SK-N-SH (cell line): ENCODE data around the gene SF3A1. TPM values are rescaled to one million over a fixed set of nuclear protein-coding genes. Genes with fewer than 3 reads are reported as not detected.
A peak's percentile ranks its signal among the peaks of the same experiment; 100 is the strongest.

Experiments used
- CTCF ChIA-PET: fragments of 300-600, 350-600 bp; formaldehyde crosslinking; extraction: SDS; loops from one replicate; lab custom pipeline; 2021; lab: Yijun Ruan, JAX
- POLR2A ChIA-PET: fragments of 350-600 bp; sonication (Branson Sonifier 250); formaldehyde crosslinking; extraction: SDS; loops from one replicate; lab custom pipeline; 2020; ENCODE audit warnings: antibody characterized with exemption, inconsistent platforms; lab: Yijun Ruan, JAX
- DNase-seq: peaks from one replicate; pipeline ENCODE4 v3.0.0; 2012
- H2AFZ ChIP-seq: fragments of 200-600 bp; sonication (generic); 2 replicates; pipeline ENCODE4 v1.8.1; 2016; ENCODE audit warnings: antibody characterized with exemption, mild to moderate bottlenecking, low read depth
- H3F3A ChIP-seq: fragments of 200-600 bp; sonication (generic); replicated peaks from 2 replicates; pipeline ENCODE3; 2016; ENCODE audit warnings: antibody characterized with exemption, mild to moderate bottlenecking; ENCODE audit not compliant: insufficient read depth
- H3K27ac ChIP-seq, 2 experiments: fragments of 200-500 bp in 1 of 2; fragments of 200-600 bp in 1 of 2; sonication (Bioruptor generic) in 1 of 2; sonication (generic), shearing (Covaris generic) in 1 of 2; 2 replicates each; pipeline versions ENCODE4 v1.5.1 to v1.6.1; 2014 to 2016; ENCODE audit warnings: low read depth in 2 of 2, inconsistent platforms in 1 of 2, low read length in 1 of 2, mild to moderate bottlenecking in 1 of 2, mixed read lengths in 1 of 2
- H3K27me3 ChIP-seq: fragments of 200-600 bp; sonication (generic), shearing (Covaris generic); 2 replicates; pipeline ENCODE4 v1.6.1; 2016; ENCODE audit warnings: mixed run types; ENCODE audit not compliant: insufficient read depth
- H3K36me3 ChIP-seq, 2 experiments: fragments of 200-500 bp in 1 of 2; fragments of 200-600 bp in 1 of 2; sonication (Bioruptor generic) in 1 of 2; sonication (generic) in 1 of 2; replicated peaks in 1 of 2; 2 replicates each; pipeline versions ENCODE3 to v1.5.1; 2014 to 2016; ENCODE audit warnings: low read length in 1 of 2, mild to moderate bottlenecking in 1 of 2; ENCODE audit not compliant: insufficient read depth in 2 of 2, control insufficient read depth in 1 of 2
- H3K4me1 ChIP-seq, 2 experiments: fragments of 200-500 bp in 1 of 2; fragments of 200-600 bp in 1 of 2; sonication (Bioruptor generic) in 1 of 2; sonication (generic), shearing (Covaris generic) in 1 of 2; 2 replicates each; pipeline versions ENCODE4 v1.5.1 to v1.6.1; 2014 to 2016; ENCODE audit warnings: low read depth in 1 of 2, low read length in 1 of 2, mixed run types in 1 of 2; ENCODE audit not compliant: insufficient read depth in 2 of 2, control insufficient read depth in 1 of 2
- H3K4me2 ChIP-seq: fragments of 200-600 bp; sonication (generic), shearing (Covaris generic); 2 replicates; pipeline ENCODE4 v1.6.1; 2017; ENCODE audit warnings: mixed run types
- H3K4me3 ChIP-seq, 2 experiments: fragments of 200-500 bp in 1 of 2; fragments of 200-600 bp in 1 of 2; sonication (Bioruptor generic) in 1 of 2; sonication (generic), shearing (Covaris generic) in 1 of 2; 2 replicates each; pipeline versions ENCODE4 v1.5.1 to v1.8.1; 2014 to 2016; ENCODE audit warnings: low read depth in 2 of 2, inconsistent platforms in 1 of 2, low read length in 1 of 2, mild to moderate bottlenecking in 1 of 2, mixed read lengths in 1 of 2, moderate library complexity in 1 of 2
- H3K79me2 ChIP-seq: fragments of 200-600 bp; sonication (generic); 2 replicates; pipeline ENCODE4 v1.8.1; 2017; ENCODE audit warnings: mild to moderate bottlenecking; ENCODE audit not compliant: insufficient read depth
- H3K9ac ChIP-seq: fragments of 200-600 bp; sonication (generic); 2 replicates; pipeline ENCODE4 v1.6.1; 2017; ENCODE audit warnings: mixed run types
- H3K9me2 ChIP-seq: fragments of 200-600 bp; sonication (generic); 2 replicates; pipeline ENCODE4 v1.6.1; 2017; ENCODE audit warnings: mixed run types
- H3K9me3 ChIP-seq: fragments of 200-600 bp; sonication (generic); 2 replicates; pipeline ENCODE4 v1.6.1; 2017; ENCODE audit warnings: mixed run types, mild to moderate bottlenecking, moderate library complexity
- H4K20me1 ChIP-seq: fragments of 200-600 bp; sonication (generic); 2 replicates; pipeline ENCODE4 v1.6.1; 2017; ENCODE audit warnings: mild to moderate bottlenecking, mixed run types; ENCODE audit not compliant: insufficient read depth
- CHD2 ChIP-seq: fragments of 150-350 bp; IDR thresholded peaks from 2 replicates; pipeline ENCODE4 v1.6.1; 2018; ENCODE audit warnings: low read length; ENCODE audit not compliant: partially characterized antibody
- CTCF ChIP-seq: fragments of 200-600 bp; sonication (generic); IDR thresholded peaks from 2 replicates; pipeline ENCODE4 v1.6.1; 2017; ENCODE audit warnings: antibody characterized with exemption, mild to moderate bottlenecking, moderate library complexity
- FOXJ3 ChIP-seq: sonication (generic); formaldehyde crosslinking; IDR thresholded peaks from 2 replicates; pipeline ENCODE4 v1.5.1; 2020; ENCODE audit warnings: mild to moderate bottlenecking, missing genetic modification reagents
- JUND ChIP-seq: IDR thresholded peaks from 2 replicates; pipeline ENCODE4 v1.4.0; 2012
- MAX ChIP-seq: IDR thresholded peaks from 2 replicates; pipeline ENCODE4 v1.4.0; 2012; ENCODE audit warnings: low read depth
- MEF2A ChIP-seq: IDR thresholded peaks from 2 replicates; pipeline ENCODE4 v1.4.0; 2012; ENCODE audit warnings: low read depth, borderline replicate concordance
- NRF1 ChIP-seq: IDR thresholded peaks from 2 replicates; pipeline ENCODE4 v1.6.1; 2012; ENCODE audit warnings: low read depth, mild to moderate bottlenecking, low read length
- RCOR1 ChIP-seq: fragments of 150-350 bp; IDR thresholded peaks from 2 replicates; pipeline ENCODE4 v1.6.1; 2017; ENCODE audit warnings: antibody characterized with exemption, low read length
- SIN3A ChIP-seq: IDR thresholded peaks from 2 replicates; pipeline ENCODE4 v1.6.1; 2012; ENCODE audit warnings: low read depth, mild to moderate bottlenecking, low read length, moderate library complexity, borderline replicate concordance
- ZBTB33 ChIP-seq: IDR thresholded peaks from 2 replicates; pipeline ENCODE4 v1.4.0; 2012; ENCODE audit warnings: low read depth, borderline replicate concordance
- WGBS: methylation state at CpG from one replicate; pipeline ENCODE4 v1.1.6; 2017; ENCODE audit warnings: low lambda C conversion rate; 5-methylcytosine and 5-hydroxymethylcytosine counted together
- polyA plus RNA-seq, 3 experiments: library from polyadenylated mRNA; depleted of rRNA; stranded (reverse); fragments of >200 nt; gene quantifications; 2 replicates each; pipeline ENCODE4 v1.2.3, GENCODE V29; 2012

SF3A1 gene
- polyA plus RNA-seq, 1 of the 3 experiments (the other 2 are of a cell fraction) = 75.2 TPM

- H3K79me2 ChIP-seq = peaks cover 65% of the 10 kb centered on the region
- H3K4me1 ChIP-seq = peaks cover 12 to 14% of the 10 kb centered on the region in 2 experiments; a peak in 2 of 4 replicates
- H3K9ac ChIP-seq = no peak overlapping the region; the same call in 1 of the 2 replicates
- no peaks in the 10 kb centered on the region for H3K9me3 ChIP-seq
- H4K20me1 ChIP-seq = peaks cover 39% of the 10 kb centered on the region
- POLR2A ChIA-PET = no interaction called here
- no peak for DNase-seq
- 0 out of 4 replicates have a peak overlapping the region, but pooled peaks of 1 of the 2 experiments have one; percentile 95 for H3K4me3 ChIP-seq
- no peaks in the 10 kb centered on the region for H3K9me2 ChIP-seq
- H3K27me3 ChIP-seq = no peaks in the 10 kb centered on the region
- peaks cover 25 to 37% of the 10 kb centered on the region in 2 experiments for H3K36me3 ChIP-seq
- peak overlapping the region; percentile 92 for H3K4me2 ChIP-seq
- H3F3A ChIP-seq = no peaks in the 10 kb centered on the region
- WGBS = 66% methylated on average over 5 of the region's 5 CpGs
- no peak overlapping the region for H3K27ac ChIP-seq
- H2AFZ ChIP-seq = no peak overlapping the region
- TF ChIP-seq JUND (no peak), NRF1 (no peak), CHD2 (no peak), MAX (no peak), SIN3A (no peak), ZBTB33 (no peak), RCOR1 (no peak)
- TF ChIP-seq, all 33 proteins: peak for 0
- CTCF ChIA-PET = interaction anchor here (1.1 to 1.8 kb wide), 3 partner anchors 12 to 67 kb away, joined by 3 to 5 read pairs (median 4); partner anchors contain the start of gene RNF215
These were observed 2.0 kb downstream of the SF3A1 start for GRCh38 chr22:30354644-30355043.

- POLR2A ChIA-PET = no interaction called here
- 97% methylated on average over 3 of the region's 3 CpGs for WGBS
- H3K27me3 ChIP-seq = no peaks in the 10 kb centered on the region
- H3K9me3 ChIP-seq = no peaks in the 10 kb centered on the region
- H3K9me2 ChIP-seq = no peaks in the 10 kb centered on the region
- H3K4me2 ChIP-seq = no peak overlapping the region
- H3K4me3 ChIP-seq = no peak overlapping the region
- peaks cover 90% of the 10 kb centered on the region for H3K79me2 ChIP-seq
- H3K4me1 ChIP-seq = peaks cover 5 to 12% of the 10 kb centered on the region in 2 experiments; a peak in 2 of 4 replicates
- H4K20me1 ChIP-seq = peaks cover 66% of the 10 kb centered on the region
- no peak for TF ChIP-seq MEF2A
- TF ChIP-seq CTCF = no peak
- TF ChIP-seq FOXJ3 (CRISPR knock-in tag) = no peak
- TF ChIP-seq, all 33 proteins: peak for 0
- H3K27ac ChIP-seq = no peak overlapping the region
- H2AFZ ChIP-seq = no peak overlapping the region
- peaks cover 40 to 57% of the 10 kb centered on the region in 2 experiments for H3K36me3 ChIP-seq
- H3F3A ChIP-seq = peaks cover 4% of the 10 kb centered on the region
- CTCF ChIA-PET = no interaction called here
- no peak for DNase-seq
- no peak overlapping the region for H3K9ac ChIP-seq
These were observed 5.5 kb downstream of the SF3A1 start for GRCh38 chr22:30351226-30351625.
